Measurements from ENCODE around the gene TGM2.

TGM2 gene

DNA sequence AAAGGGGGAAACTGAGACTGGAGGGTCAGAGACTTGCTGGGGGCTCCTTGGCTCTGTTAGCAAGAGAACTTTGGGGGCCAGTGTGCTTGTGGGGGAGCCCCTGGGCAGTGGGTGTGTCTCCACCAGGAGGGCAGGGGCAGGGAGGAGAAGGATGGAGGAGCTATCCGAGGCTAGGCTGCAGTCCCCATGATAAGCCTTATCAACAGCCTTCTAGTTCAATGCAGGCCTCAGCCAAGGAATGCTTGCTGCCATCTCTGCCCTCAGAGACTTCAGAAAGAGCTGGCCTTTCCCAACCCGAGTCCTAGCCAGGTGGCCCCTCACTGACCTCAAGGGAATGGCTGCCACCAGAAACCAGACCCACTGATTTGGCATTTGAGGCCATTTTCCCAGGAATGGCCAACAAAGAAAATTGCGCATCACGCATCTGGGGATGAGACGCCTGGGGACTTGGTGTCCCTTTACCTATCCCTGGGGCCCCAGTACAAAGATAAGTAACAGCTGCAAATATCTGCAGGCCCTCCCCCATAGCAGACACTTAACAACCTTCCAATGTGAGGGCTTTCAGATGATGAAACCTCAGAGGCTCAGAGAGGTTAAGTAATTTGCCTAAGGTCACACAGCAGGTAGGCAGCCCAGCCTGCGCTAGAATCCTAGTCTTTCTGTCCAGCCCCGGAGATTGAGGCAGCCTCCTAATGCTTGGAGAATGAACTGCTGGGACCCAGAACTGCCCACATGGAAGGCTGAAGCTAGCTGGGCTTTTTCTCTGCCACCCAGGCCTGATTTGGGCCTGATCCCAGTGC is 4.9 kb downstream of the TGM2 start:
- H3K4me1 ChIP-seq (ENCODE audit: control insufficient read depth, insufficient read depth, low read length), result peaks cover 14% of the 10 kb centered on the region
- H3K36me3 ChIP-seq (ENCODE audit: control insufficient read depth, insufficient read depth, low read length), result peaks cover 4% of the 10 kb centered on the region
- H3K27me3 ChIP-seq (ENCODE audit: control insufficient read depth, insufficient read depth, low read length), result no peaks in the 10 kb centered on the region
- no peak overlapping the region for H3K9ac ChIP-seq (ENCODE audit: low read length)
- H3K4me3 ChIP-seq (ENCODE audit: low read length), result no peak overlapping the region
- H3K27ac ChIP-seq (ENCODE audit: low read depth, low read length), result no peak overlapping the region

GRCh38 chr20:38159566-38159956 is 5.5 kb downstream of the TGM2 start:
- peaks cover 10% of the 10 kb centered on the region for H3K4me1 ChIP-seq (ENCODE audit: control insufficient read depth, insufficient read depth, low read length)
- peaks cover 4% of the 10 kb centered on the region for H3K36me3 ChIP-seq (ENCODE audit: control insufficient read depth, insufficient read depth, low read length)
- no peaks in the 10 kb centered on the region for H3K27me3 ChIP-seq (ENCODE audit: control insufficient read depth, insufficient read depth, low read length)
- no peak overlapping the region for H3K27ac ChIP-seq (ENCODE audit: low read depth, low read length)
- no peak overlapping the region for H3K9ac ChIP-seq (ENCODE audit: low read length)
- no peak overlapping the region for H3K4me3 ChIP-seq (ENCODE audit: low read length)

GRCh38 chr20:38158701-38159351 is 6.2 kb downstream of the TGM2 start:
- Histone ChIP-seq H3K36me3 (ENCODE audit: control insufficient read depth, insufficient read depth, low read length) (peaks cover 4% of the 10 kb centered on the region), H3K4me3 (ENCODE audit: low read length) (no peak overlapping the region), H3K27me3 (ENCODE audit: control insufficient read depth, insufficient read depth, low read length) (no peaks in the 10 kb centered on the region), H3K9ac (ENCODE audit: low read length) (no peak overlapping the region), H3K4me1 (ENCODE audit: control insufficient read depth, insufficient read depth, low read length) (peaks cover 9% of the 10 kb centered on the region), H3K27ac (ENCODE audit: low read depth, low read length) (no peak overlapping the region)

DNA sequence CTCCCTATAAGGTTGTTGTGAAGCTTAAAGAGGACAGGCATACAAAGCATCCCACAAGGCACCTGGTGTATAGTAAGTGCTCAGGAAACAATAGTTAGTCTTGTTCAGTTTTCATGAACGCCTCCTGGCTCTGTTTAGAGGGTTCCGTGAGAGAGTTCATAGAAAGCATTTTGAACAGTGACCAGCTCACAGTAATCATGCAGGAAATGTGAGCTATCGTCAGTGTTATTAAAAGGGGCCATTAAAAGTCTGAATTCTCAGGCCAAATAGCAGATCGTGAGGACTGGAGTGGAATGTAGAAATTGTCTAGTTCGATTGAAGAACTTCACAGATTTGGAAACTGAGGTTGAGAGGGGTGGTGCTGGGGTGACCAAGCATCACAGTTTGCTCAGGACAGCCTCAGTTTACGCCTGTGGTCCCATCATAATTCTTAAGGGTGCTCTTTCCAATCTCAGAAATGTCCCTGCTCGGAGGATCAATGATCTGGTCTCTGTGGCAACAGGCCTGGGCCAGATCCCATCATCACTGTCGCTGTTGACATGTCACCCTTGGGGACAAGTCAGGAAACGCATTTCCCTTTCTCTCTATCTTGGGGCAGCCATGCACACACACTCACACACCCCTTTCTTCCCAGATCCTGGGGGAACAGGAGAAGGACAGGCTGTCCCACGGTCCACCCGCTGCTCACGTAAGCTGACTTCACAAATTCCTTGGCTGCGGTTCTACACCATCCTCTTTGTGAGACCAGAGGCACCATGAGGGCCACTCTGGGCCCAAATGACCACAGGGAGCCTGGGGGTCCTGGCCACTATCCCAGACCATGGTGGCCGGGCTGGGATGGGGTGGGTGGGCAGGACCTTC is 7.2 kb downstream of the TGM2 start:
- Histone ChIP-seq H3K27me3 (ENCODE audit: control insufficient read depth, insufficient read depth, low read length) (no peaks in the 10 kb centered on the region), H3K4me1 (ENCODE audit: control insufficient read depth, insufficient read depth, low read length) (peaks cover 9% of the 10 kb centered on the region), H3K27ac (ENCODE audit: low read depth, low read length) (peak overlapping the region; percentile 64), H3K9ac (ENCODE audit: low read length) (no peak overlapping the region), H3K4me3 (ENCODE audit: low read length) (no peak overlapping the region), H3K36me3 (ENCODE audit: control insufficient read depth, insufficient read depth, low read length) (peaks cover 4% of the 10 kb centered on the region)

DNA sequence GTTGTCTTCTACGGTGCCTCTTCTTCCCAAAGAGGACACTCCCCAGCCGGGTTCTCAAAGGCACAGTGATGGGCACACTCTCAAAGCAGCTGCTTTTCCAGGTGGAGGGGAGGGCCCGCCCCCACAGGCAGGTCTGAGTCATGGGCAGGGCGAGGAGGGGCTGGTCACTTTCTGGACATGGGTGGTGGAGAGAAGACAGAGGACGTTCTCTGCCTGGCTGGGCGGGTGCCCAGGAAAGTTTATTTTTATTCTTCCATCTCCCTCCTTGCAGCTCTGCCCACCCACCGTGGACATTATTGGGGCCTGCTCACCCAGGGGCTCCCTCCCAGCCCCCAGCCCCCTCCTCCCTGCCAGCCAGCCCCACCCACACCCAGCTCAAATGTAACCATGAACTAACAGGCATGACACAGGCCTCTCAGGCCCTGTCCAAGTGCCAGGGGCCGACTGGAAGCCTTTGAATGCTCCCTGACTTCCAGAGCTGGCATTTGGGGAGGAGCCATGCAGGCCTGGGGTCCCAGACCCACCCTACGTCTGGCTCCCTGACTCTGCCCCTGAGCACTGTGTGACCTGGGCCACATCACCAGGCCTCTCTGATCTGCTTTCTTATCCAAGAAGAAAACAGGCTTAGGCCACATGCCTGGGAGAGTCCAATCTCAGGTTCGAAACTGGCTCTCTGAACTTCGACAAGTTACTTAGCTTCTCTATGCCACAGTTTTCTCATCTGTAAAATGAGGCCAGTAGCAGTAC is 8.0 kb downstream of the TGM2 start:
- Histone ChIP-seq H3K27ac (ENCODE audit: low read depth, low read length) (peak overlapping the region; percentile 64), H3K27me3 (ENCODE audit: control insufficient read depth, insufficient read depth, low read length) (no peaks in the 10 kb centered on the region), H3K4me3 (ENCODE audit: low read length) (no peak overlapping the region), H3K9ac (ENCODE audit: low read length) (no peak overlapping the region), H3K36me3 (ENCODE audit: control insufficient read depth, insufficient read depth, low read length) (peaks cover 4% of the 10 kb centered on the region), H3K4me1 (ENCODE audit: control insufficient read depth, insufficient read depth, low read length) (peaks cover 14% of the 10 kb centered on the region)

DNA sequence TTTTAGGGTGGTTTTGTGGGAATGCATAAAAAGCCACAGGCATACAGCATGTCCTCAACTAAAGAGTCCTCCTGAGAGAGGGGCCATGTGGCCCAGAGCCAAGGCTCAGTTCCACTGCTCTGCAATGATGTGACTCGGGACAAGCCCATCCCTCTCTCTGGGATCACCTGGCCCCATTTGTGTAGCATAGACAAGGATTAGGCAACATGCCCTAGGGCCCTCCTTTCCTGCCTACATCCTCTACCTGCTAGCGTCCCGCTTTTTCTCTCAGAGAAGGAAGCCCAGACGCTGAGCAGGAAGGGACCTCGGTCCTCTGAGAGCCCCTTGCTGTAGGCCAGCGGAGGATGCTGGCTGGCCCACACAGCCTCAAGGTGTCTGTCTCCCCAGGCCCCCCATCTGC is 8.8 kb downstream of the TGM2 start:
- Histone ChIP-seq H3K36me3 (ENCODE audit: control insufficient read depth, insufficient read depth, low read length) (peaks cover 4% of the 10 kb centered on the region), H3K27me3 (ENCODE audit: control insufficient read depth, insufficient read depth, low read length) (no peaks in the 10 kb centered on the region), H3K4me3 (ENCODE audit: low read length) (no peak overlapping the region), H3K27ac (ENCODE audit: low read depth, low read length) (peak overlapping the region; percentile 46), H3K9ac (ENCODE audit: low read length) (no peak overlapping the region), H3K4me1 (ENCODE audit: control insufficient read depth, insufficient read depth, low read length) (peaks cover 17% of the 10 kb centered on the region)

- Histone ChIP-seq H3K4me3 (ENCODE audit: low read length) (no peak overlapping the region), H3K27me3 (ENCODE audit: control insufficient read depth, insufficient read depth, low read length) (no peaks in the 10 kb centered on the region), H3K4me1 (ENCODE audit: control insufficient read depth, insufficient read depth, low read length) (peaks cover 17% of the 10 kb centered on the region), H3K9ac (ENCODE audit: low read length) (no peak overlapping the region), H3K27ac (ENCODE audit: low read depth, low read length) (no peak overlapping the region), H3K36me3 (ENCODE audit: control insufficient read depth, insufficient read depth, low read length) (peaks cover 4% of the 10 kb centered on the region)
Measured at GRCh38 chr20:38155811-38156210, 9.3 kb downstream of the TGM2 start.

- no peak overlapping the region for H3K27ac ChIP-seq (ENCODE audit: low read depth, low read length)
- H3K4me1 ChIP-seq (ENCODE audit: control insufficient read depth, insufficient read depth, low read length), result peaks cover 17% of the 10 kb centered on the region
Measured at GRCh38 chr20:38153401-38153800, 11.7 kb downstream of the TGM2 start.

GRCh38 chr20:38152621-38153221 is 12.3 kb downstream of the TGM2 start:
- Histone ChIP-seq H3K27ac (ENCODE audit: low read depth, low read length) (peak overlapping the region; percentile 61), H3K4me3 (ENCODE audit: low read length) (peak overlapping the region; percentile 49), H3K27me3 (ENCODE audit: control insufficient read depth, insufficient read depth, low read length) (no peaks in the 10 kb centered on the region), H3K4me1 (ENCODE audit: control insufficient read depth, insufficient read depth, low read length) (peaks cover 15% of the 10 kb centered on the region), H3K9ac (ENCODE audit: low read length) (no peak overlapping the region), H3K36me3 (ENCODE audit: control insufficient read depth, insufficient read depth, low read length) (no peaks in the 10 kb centered on the region)

More at GRCh38 chr20:38153401-38153800, 11.7 kb downstream of the TGM2 start:
- no peaks in the 10 kb centered on the region for H3K27me3 ChIP-seq (ENCODE audit: control insufficient read depth, insufficient read depth, low read length)
- H3K4me3 ChIP-seq (ENCODE audit: low read length), result no peak overlapping the region
- H3K36me3 ChIP-seq (ENCODE audit: control insufficient read depth, insufficient read depth, low read length), result no peaks in the 10 kb centered on the region
- no peak overlapping the region for H3K9ac ChIP-seq (ENCODE audit: low read length)

- peak overlapping the region; percentile 49 for H3K4me3 ChIP-seq (ENCODE audit: low read length)
- no peaks in the 10 kb centered on the region for H3K36me3 ChIP-seq (ENCODE audit: control insufficient read depth, insufficient read depth, low read length)
- H3K27ac ChIP-seq (ENCODE audit: low read depth, low read length), result peak overlapping the region; percentile 61
- H3K27me3 ChIP-seq (ENCODE audit: control insufficient read depth, insufficient read depth, low read length), result no peaks in the 10 kb centered on the region
- H3K9ac ChIP-seq (ENCODE audit: low read length), result no peak overlapping the region
- H3K4me1 ChIP-seq (ENCODE audit: control insufficient read depth, insufficient read depth, low read length), result peaks cover 11% of the 10 kb centered on the region
Measured at GRCh38 chr20:38152175-38152620, 12.9 kb downstream of the TGM2 start.

- Histone ChIP-seq H3K9ac (ENCODE audit: low read length) (no peak overlapping the region), H3K36me3 (ENCODE audit: control insufficient read depth, insufficient read depth, low read length) (no peaks in the 10 kb centered on the region), H3K27ac (ENCODE audit: low read depth, low read length) (no peak overlapping the region), H3K4me1 (ENCODE audit: control insufficient read depth, insufficient read depth, low read length) (peaks cover 9% of the 10 kb centered on the region), H3K4me3 (ENCODE audit: low read length) (no peak overlapping the region), H3K27me3 (ENCODE audit: control insufficient read depth, insufficient read depth, low read length) (no peaks in the 10 kb centered on the region)
Measured at GRCh38 chr20:38151455-38151854, 13.6 kb downstream of the TGM2 start.

Data from rectal smooth muscle tissue (tissue), 1 donor.